GM18868 (cell line): ENCODE results near the gene EML6.

Experiments
- ATAC-seq: cut with Tn5 transposase; IDR thresholded peaks from one replicate; pipeline ENCODE4 v1.9.1; 2021; ENCODE audit warnings: mild to moderate bottlenecking, moderate library complexity; ENCODE audit not compliant: unreplicated experiment

EML6 gene

GRCh38 chr2:54902763-54903162 is 179.3 kb downstream of the EML6 start:
- no peak for ATAC-seq

GRCh38 chr2:54903736-54904554 is 180.5 kb downstream of the EML6 start:
- ATAC-seq = peak; percentile 58

- ATAC-seq = no peak
Observed at GRCh38 chr2:54904836-54905235, 181.4 kb downstream of the EML6 start.

GRCh38 chr2:54906716-54907115 is 183.3 kb downstream of the EML6 start:
- ATAC-seq = no peak

GRCh38 chr2:54907663-54908062 is 184.2 kb downstream of the EML6 start:
- no peak for ATAC-seq

GRCh38 chr2:54908591-54908990 is 185.1 kb downstream of the EML6 start:
- ATAC-seq = no peak

- no peak for ATAC-seq
Observed at GRCh38 chr2:54909001-54909400, 185.5 kb downstream of the EML6 start.

- no peak for ATAC-seq
Observed at GRCh38 chr2:54912305-54912704, 188.8 kb downstream of the EML6 start.

- no peak for ATAC-seq
Observed at GRCh38 chr2:54912893-54913292, 189.4 kb downstream of the EML6 start.

GRCh38 chr2:54914637-54915036 is 191.2 kb downstream of the EML6 start:
- ATAC-seq = no peak

GRCh38 chr2:54915101-54915500 is 191.6 kb downstream of the EML6 start:
- ATAC-seq = no peak

- ATAC-seq = no peak
Observed at GRCh38 chr2:54916637-54917036, 193.2 kb downstream of the EML6 start.

- no peak for ATAC-seq
Observed at GRCh38 chr2:54918647-54919280, 195.3 kb downstream of the EML6 start.

- no peak for ATAC-seq
Observed at GRCh38 chr2:54920660-54921059, 197.2 kb downstream of the EML6 start.

GRCh38 chr2:54924121-54924520 is 200.7 kb downstream of the EML6 start:
- no peak for ATAC-seq

GRCh38 chr2:54925022-54925421 is 201.6 kb downstream of the EML6 start:
- ATAC-seq = no peak

- no peak for ATAC-seq
Observed at GRCh38 chr2:54927085-54927750, 203.8 kb downstream of the EML6 start.

- ATAC-seq = no peak
Observed at GRCh38 chr2:54927751-54928615, 204.5 kb downstream of the EML6 start.

- no peak for ATAC-seq
Observed at GRCh38 chr2:54928719-54929118, 205.3 kb downstream of the EML6 start.

GRCh38 chr2:54931473-54931872 is 208.0 kb downstream of the EML6 start:
- ATAC-seq = no peak

- ATAC-seq = no peak
Observed at GRCh38 chr2:54935389-54935788, 211.9 kb downstream of the EML6 start.
